GM19438 (cell line): Measurements from ENCODE around the gene SEMA4A.
"Not testable (repeated sequence)": the region's sequence is repeated elsewhere in the genome, so short reads cannot be mapped to it uniquely, and the experiment has no call there.

Experiments
- ATAC-seq: cut with Tn5 transposase; IDR thresholded peaks from one replicate; pipeline ENCODE4 v1.9.1; 2021; ENCODE audit warnings: low read depth; ENCODE audit not compliant: unreplicated experiment

The SEMA4A gene

DNA sequence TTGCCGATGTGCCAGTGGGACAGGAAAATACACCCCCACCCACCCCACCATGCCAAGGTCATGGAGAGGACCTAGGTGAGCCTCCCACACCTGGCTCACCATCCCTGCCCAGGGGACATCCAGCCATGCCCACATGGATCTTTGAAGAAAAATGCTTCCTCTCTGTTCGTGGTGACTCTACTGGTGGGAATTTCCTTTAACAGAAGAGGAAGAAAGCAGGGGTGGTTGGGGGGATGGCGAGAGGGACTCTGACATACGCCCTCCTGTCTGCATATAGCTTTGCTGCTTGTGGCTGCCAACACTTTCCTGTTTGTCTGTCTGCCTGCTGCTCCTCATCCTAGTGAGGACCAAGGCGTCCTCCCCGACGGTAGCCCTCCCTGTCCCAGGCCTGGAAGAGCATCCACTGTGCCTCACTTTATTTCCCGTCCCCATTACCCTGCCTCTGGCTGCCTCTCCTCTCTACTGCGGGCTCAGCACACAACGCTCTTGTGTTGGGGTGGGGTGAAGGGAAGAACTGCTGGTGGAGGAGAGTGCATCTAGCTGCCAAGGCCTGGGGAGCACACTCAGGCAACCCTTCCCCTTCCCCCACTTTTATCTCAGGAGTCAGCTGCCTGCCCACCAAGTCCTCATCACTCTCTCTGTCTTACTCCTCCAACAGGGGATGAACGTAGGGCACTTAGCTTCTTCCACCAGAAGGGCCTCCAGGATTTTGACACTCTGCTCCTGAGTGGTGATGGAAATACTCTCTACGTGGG, 2.5 kb downstream of the SEMA4A start:
- no peak for ATAC-seq

DNA sequence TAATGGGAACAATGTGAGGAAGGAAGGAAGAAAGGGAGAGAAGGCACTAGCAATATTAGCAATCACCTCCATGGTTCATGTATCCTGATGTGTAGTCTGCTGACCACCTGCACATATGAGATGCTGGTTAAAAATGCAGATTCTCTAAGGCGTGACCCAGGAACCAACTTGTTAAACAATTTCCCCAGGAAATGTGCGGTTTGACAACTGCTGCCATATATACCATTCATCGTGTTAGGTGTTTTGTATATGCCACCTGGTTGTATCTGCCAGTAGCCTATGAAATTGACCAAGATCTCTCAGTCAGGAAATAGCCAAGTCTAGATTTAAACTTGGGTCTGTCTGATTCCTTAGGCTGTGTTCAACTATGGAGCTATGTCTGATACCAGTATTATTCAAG, 4.1 kb downstream of the SEMA4A start:
- ATAC-seq, result no peak

DNA sequence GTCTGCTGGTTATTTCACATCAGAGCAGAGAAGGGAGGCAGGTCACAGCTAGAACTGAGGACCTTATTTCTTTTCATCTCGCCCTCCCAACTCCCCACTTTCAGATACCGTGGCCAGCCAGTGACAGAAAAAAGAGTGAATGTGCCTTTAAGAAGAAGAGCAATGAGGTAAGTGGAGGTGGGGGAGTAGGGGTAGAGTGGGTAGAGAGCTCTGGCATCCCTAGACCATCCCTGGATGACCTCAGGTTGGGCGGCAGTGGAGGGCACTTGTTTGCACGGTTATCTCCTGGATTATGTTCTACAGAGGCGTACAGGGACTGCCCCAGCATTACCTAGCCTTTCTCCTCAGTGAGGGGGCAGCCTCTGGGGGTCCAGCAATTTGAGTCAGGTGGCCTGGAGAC, 4.6 kb downstream of the SEMA4A start:
- ATAC-seq, result no peak

DNA sequence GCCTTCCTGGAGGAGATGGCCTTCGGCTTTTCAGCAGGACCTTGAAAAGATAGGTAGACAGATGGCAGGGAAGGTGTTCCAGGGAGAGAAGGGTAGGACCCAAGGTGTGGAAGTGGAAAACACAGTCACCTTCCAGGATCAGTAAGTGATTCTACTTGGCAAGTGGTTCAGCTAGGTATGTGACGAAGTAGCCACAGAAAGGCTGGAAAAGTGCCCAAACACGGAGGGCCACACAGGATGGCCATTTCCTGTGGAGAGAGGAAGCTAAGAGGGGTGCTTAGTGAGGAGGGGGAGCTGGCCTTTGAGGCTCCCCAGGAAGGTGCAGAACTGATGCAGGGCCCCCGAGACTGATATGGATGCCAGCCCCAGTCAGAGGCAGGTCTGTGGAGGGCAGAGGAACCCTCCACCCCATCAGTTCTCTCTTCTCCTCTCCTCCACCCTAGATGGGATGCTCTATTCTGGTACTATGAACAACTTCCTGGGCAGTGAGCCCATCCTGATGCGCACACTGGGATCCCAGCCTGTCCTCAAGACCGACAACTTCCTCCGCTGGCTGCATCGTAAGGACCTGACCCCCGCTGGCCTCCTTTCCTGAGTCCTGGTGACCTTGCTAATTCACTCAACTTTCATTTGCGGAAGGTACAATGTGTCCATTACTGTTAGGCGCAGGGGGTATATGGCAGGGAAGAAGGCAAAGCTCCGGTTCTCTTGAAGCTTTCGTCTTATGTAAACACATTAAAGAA, 6.8 kb downstream of the SEMA4A start:
- no peak for ATAC-seq

DNA sequence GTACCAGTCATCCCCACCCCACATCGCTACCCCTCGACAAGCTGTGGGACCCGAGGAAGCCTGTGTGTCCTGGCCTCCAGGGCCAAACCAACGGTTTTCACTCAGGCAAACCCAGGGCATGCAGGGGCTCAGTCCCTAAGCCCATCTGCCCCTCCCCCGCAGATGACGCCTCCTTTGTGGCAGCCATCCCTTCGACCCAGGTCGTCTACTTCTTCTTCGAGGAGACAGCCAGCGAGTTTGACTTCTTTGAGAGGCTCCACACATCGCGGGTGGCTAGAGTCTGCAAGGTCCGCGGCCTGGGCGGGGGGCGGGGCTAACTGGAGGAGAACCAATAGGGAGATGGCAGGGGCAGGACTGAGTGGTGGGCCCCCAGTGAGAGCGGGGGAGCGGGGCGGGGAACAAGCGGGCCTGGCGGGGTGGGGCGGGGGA, 7.4 kb downstream of the SEMA4A start:
- ATAC-seq, result no peak

DNA sequence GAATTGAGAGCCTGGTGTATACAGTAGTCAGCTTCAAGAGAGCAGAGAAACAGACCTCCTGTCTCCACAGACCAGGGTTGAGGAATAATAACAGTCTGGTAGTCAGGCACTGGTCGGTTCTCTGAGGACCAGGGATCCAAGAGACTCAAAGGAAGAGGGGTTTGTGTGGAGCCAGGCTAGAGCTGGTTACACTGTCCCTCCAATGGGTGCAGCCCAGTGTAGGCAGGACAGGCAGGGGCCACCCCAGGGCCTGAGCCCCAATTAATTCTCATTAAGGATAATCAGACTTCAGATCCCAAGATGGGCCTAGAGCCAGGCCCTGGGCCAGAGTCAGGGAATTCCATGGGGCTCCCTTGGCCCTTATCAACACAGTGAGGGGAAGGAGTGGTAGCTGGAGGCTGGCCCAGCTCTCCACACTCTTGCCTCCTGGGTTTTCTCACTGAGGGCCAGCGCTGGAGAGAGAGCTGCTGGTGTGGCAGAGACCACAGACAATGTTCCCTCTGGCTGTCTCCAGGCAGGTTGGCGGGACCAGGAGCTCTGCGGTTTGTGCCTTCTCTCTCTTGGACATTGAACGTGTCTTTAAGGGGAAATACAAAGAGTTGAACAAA, 9.1 kb downstream of the SEMA4A start:
- ATAC-seq, result no peak

DNA sequence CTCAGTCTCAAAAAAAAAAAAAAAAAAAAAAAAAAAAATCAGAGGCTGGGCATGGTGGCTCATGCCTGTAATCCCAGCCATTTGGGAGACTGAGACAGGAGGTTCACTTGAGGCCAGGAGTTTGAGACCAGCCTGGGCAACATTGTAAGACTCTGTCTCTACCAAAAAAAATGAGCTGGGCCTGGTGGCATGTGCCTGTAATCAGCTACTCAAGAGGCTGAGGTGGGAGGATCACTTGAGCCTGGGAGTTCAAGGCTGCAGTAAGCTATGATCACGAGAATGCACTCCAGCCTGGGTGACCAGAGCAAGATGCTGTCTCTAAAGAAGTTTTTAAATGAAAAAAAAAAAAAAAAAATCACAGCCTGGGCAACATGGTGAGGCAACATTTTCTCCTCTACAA, 10.3 kb downstream of the SEMA4A start:
- ATAC-seq, result no peak

DNA sequence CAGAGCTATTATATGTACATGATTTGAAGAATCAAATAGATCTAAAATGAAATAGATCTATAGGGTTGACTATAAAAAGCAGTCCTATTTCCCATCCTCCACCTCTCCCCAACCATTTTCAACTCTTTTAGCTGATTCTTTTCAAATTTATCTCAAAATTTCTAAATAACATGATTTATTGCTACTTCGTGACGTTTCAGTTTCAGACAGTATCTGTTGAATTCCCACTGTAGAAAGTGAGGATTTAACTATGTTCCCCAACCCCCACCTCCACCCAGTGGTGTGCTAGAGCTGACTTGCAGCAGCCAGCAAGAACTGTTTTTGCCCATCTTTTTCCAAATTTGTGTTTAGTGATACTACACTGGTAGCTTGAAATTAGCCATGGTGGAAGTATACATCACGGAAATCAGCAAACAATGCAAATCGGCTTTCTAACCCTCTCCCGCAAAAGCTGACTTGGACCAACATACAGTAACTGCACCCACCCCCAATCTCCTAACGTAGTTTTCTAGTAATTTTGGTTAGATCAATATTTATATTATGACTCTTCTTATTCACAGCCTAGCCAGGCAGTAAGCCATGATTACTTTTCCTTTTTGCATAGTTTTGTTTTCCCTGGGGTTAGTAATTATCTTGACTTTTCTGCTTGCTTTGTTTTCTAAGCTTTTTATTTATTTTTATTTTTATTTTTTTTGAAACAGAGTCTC, 10.9 kb downstream of the SEMA4A start:
- ATAC-seq, result no peak

DNA sequence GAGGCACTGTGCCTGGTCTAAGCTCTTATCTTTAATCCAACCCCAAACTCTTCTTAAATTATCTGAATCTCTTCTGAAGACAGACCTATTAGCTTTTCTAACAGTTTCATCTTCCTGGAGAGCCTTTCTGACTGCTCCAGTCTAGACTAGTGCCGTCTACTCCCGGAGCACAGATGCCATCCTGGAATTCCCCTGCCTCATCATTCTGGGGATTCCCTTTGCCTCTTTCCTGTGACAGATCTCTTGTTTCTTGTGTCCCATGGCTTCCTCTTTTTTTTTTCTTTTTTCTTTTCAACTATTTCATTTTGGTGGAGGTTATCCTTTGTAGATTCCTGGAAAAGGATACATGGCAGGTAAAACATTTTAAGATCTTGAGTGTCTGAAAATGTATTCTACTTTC, 11.7 kb downstream of the SEMA4A start:
- ATAC-seq, result no peak

DNA sequence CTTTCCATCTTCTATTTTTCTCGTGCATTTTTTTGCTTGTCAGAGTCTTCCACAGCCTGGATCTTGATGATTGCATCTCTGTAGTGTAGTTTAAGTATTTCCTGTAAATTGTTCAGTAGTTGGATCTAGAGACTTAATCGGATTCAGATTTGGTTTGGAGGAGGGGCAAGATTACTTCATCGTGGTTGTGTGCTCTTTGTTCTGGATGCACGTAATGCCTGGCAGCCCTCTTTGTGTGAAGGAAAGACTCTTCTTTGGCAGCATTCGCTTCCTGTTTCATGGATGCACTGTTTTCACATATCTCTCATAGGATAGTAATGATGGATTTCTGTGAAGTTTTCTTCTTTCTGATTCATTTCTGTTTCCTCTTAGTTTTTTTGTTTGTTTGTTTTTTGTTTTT, 14.2 kb downstream of the SEMA4A start:
- no peak for ATAC-seq

DNA sequence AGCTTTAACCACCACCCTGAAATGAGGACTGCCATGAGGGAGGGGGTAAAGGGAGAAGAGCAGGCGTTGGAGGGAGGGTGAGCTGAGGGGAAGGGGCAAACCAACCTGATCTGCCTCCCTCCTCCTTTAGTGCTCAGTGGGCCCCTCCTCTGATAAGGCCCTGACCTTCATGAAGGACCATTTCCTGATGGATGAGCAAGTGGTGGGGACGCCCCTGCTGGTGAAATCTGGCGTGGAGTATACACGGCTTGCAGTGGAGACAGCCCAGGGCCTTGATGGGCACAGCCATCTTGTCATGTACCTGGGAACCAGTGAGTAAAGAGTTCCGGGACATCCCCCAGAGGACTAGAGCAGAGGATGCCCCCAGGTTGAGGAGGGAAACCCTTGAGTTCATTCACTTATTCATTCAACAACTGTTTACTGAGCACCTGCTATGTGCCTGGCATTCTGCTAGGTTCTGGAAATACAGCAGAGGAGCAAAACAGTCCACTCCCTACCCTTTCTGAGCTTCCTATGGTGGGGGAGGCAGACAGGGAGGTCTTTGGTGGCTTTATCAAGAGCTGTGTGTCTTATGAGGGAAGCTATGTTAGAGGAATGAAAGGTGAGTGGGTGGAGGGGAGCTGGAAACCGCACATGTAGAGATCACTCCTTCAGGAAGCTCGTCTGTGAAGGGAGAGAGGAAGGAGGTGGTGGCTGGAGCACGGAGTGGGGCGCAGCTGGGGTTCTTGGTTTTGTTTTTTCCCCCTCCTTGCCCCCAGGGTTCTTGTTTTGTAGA, 19.5 kb downstream of the SEMA4A start:
- no peak for ATAC-seq

DNA sequence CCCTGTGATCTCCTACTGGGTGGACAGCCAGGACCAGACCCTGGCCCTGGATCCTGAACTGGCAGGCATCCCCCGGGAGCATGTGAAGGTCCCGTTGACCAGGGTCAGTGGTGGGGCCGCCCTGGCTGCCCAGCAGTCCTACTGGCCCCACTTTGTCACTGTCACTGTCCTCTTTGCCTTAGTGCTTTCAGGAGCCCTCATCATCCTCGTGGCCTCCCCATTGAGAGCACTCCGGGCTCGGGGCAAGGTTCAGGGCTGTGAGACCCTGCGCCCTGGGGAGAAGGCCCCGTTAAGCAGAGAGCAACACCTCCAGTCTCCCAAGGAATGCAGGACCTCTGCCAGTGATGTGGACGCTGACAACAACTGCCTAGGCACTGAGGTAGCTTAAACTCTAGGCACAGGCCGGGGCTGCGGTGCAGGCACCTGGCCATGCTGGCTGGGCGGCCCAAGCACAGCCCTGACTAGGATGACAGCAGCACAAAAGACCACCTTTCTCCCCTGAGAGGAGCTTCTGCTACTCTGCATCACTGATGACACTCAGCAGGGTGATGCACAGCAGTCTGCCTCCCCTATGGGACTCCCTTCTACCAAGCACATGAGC, 23.3 kb downstream of the SEMA4A start:
- ATAC-seq, result no peak

DNA sequence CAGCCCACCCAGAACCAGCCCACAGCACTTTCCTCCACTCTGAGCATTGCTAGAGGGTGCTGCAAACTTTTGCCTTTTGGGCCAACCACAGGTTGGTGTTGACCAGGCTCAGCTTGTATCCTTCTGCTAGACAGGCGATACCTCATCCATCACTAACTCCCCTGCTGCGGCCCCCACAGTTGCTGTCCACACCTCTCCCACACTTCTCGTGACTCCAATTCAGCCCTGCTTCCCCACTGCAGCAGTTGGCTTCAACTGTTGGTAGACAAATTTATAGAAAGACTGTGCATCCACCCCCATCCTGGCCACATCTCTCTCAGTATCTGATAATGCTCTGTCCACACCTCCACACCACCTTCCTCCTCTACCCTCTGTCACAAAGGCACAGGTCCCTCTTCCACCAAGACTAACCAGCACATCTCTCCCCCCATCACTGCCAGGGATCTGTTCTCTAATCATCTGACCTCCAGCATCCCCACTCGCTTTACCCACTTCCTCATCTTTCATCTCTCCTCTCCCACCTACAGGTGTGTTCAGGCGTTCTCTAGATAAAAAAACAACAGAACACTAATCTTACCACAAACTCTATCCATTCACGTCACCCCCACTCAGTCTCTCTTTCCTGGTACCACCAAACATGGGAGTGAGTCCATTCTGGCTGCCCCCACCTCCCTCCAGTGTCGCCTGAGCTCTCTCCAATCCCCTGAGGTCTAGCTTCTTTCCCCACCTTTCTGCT, 24.7 kb downstream of the SEMA4A start:
- no peak for ATAC-seq

DNA sequence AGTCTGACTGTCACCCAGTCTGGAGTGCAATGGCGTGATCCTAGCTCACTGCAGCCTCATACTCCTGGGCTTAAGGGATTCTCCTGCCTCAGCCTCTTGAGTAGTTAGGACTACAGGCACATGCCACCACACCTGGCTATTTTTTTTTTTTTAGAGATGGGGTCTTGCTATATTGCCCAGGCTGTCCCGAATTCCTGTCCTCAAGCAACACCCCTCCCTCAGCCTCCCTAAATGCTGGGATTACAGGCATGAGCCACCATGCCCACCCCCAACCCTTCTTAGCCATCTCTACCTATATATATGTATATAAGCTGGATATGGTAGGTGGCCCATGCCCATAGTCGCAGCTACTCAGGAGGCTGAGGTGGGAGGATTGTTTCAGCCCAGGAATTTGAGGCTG, 27.1 kb downstream of the SEMA4A start:
- ATAC-seq, result no peak

DNA sequence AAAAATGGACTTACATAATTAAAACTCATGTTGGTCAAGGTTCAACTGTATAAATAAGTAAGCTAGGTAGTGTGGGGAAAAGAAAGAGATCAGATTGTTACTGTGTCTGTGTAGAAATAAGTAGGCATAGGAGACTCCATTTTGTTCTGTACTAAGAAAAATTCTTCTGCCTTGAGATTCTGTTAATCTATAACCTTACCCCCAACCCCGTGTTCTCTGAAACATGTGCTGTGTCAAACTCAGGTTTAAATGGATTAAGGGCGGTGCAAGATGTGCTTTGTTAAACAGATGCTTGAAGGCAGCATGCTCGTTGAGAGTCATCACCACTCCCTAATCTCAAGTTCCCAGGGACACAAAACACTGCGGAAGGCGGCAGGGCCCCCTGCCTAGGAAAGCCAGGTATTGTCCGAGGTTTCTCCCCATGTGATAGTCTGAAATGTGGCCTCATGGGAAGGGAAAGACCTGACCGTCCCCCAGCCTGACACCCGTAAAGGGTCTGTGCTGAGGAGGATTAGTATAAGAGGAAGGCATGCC, 28.1 kb downstream of the SEMA4A start:
- ATAC-seq, result not testable (repeated sequence)

DNA sequence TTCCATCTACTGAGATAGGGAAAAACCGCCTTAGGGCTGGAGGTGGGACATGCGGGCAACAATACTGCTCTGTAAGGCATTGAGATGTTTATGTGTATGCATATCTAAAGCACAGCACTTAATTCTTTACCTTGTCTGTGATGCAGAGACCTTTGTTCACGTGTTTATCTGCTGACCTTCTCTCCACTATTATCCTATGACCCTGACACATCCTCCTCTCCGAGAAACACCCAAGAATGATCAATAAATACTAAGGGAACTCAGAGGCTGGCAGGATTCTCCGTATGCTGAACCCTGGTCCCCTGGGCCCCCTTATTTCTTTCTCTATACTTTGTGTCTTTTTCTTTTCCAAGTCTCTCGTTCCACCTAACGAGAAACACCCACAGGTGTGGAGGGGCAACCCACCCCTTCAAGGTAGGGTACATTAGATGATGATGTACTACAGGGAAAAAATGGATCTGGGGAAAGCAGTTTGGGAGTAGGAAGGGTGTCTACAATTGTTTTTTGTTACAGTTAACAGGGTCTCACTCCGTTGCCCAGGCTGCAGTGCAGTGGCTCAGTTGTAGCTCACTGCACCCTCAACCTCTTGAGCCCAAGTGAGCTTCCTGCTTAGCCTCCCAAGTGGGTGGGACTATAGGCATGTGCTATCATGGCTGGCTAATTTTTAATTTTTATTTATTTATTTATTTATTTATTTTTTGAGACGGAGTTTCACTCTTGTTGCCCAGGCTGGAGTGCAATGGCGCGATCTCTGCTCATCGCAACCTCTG, 28.8 kb downstream of the SEMA4A start:
- ATAC-seq, result not testable (repeated sequence)

DNA sequence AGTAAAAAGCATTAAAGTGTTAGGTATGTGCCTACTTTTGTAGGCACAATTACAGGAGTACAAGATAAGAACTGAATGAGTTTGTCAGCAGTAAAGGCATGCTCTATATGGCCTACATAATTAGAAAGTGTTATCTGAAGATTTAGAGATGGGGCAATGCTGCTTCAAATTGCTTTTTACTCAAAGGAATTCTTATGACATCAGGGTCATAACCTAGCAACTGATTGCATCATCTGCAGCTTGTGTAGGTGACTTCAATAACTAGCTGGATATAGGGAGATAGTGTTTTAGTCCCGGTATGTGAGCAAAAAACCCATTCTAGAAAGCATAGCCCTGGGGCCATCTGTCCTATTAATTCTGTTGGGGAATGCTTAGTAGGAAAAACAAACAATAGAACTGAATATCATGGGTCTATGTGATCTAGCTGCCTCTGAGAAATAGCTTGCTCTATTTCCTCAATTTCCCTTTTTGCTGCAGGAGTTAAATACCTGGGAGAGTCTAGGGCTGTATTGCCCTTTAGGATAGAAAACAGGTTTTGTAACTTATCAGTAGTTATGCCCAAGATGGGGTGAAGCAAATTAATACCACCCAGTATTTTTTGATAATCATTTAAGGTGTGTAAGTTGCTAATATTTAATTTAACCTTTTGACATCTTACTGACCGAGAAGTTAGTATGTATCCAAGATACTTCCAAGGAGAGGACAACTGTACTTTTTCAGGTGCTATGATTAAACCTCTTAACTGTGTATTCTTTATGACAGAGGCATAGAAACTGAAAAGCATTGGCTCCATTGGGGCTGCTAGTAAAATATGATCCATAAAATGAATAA, 33.2 kb downstream of the SEMA4A start:
- not testable (repeated sequence) for ATAC-seq
